DOHH2 (cell line): Measurements from ENCODE around the gene DIP2B.

Source experiments
- EZH2phosphoT487 ChIP-seq: fragments of 200-600 bp; sonication (generic); IDR thresholded peaks from 2 replicates; pipeline ENCODE4 v1.6.1; 2017; ENCODE audit warnings: borderline replicate concordance, mild to moderate bottlenecking, antibody characterized with exemption, low read length, moderate library complexity, mixed read lengths
- TF ChIP-seq, protein P1 (sequence below): fragments of 200-600 bp; sonication (generic); IDR thresholded peaks from one replicate; pipeline ENCODE4 v1.5.1; 2014; ENCODE audit warnings: antibody characterized with exemption, mild to moderate bottlenecking, low read depth, low read length; ENCODE audit not compliant: poor library complexity, severe bottlenecking

DNA sequence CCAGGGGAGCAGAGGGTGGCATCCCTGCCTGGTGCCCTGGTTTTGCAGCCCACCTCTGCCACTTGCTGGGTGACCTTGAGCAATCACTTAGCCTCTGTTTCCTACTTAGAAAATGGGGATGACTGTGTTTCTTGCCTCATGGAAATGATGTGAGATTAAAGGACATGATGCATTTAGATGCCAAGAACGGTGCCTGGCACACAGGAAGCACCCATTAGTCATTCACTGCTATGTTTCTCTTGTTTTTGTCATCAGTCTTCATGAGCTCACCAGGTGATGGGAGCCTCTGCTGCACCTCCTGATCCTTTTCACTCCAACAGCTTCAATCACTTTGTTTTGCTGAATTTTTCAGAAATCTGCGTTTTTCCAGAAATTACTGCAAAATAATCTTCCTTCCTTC is 235.5 kb downstream of the DIP2B start:
- TF ChIP-seq, protein P1, sequence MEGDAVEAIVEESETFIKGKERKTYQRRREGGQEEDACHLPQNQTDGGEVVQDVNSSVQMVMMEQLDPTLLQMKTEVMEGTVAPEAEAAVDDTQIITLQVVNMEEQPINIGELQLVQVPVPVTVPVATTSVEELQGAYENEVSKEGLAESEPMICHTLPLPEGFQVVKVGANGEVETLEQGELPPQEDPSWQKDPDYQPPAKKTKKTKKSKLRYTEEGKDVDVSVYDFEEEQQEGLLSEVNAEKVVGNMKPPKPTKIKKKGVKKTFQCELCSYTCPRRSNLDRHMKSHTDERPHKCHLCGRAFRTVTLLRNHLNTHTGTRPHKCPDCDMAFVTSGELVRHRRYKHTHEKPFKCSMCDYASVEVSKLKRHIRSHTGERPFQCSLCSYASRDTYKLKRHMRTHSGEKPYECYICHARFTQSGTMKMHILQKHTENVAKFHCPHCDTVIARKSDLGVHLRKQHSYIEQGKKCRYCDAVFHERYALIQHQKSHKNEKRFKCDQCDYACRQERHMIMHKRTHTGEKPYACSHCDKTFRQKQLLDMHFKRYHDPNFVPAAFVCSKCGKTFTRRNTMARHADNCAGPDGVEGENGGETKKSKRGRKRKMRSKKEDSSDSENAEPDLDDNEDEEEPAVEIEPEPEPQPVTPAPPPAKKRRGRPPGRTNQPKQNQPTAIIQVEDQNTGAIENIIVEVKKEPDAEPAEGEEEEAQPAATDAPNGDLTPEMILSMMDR, result no peak
- TF ChIP-seq EZH2phosphoT487, result no peak
